LNCaP clone FGC (cell line): ENCODE measurements around the gene DOCK8.
"Not testable (repeated sequence)": the region's sequence is repeated elsewhere in the genome, so short reads cannot be mapped to it uniquely, and the experiment has no call there.

Experiments used
- DNase-seq: peaks from one replicate; pipeline ENCODE4 v3.0.0-alpha.2; 2011; ENCODE audit warnings: low read depth
- H3K4me3 ChIP-seq: 2 replicates; pipeline ENCODE4 v1.5.1; 2011; ENCODE audit warnings: mild to moderate bottlenecking, low read depth, low read length, control low read depth
- TF ChIP-seq, protein P1 (sequence below): IDR thresholded peaks from 2 replicates; pipeline ENCODE4 v1.5.1; 2012; ENCODE audit warnings: mild to moderate bottlenecking; ENCODE audit not compliant: control insufficient read depth, insufficient read depth; ENCODE audit errors: extremely low read depth

DOCK8 gene

DNA sequence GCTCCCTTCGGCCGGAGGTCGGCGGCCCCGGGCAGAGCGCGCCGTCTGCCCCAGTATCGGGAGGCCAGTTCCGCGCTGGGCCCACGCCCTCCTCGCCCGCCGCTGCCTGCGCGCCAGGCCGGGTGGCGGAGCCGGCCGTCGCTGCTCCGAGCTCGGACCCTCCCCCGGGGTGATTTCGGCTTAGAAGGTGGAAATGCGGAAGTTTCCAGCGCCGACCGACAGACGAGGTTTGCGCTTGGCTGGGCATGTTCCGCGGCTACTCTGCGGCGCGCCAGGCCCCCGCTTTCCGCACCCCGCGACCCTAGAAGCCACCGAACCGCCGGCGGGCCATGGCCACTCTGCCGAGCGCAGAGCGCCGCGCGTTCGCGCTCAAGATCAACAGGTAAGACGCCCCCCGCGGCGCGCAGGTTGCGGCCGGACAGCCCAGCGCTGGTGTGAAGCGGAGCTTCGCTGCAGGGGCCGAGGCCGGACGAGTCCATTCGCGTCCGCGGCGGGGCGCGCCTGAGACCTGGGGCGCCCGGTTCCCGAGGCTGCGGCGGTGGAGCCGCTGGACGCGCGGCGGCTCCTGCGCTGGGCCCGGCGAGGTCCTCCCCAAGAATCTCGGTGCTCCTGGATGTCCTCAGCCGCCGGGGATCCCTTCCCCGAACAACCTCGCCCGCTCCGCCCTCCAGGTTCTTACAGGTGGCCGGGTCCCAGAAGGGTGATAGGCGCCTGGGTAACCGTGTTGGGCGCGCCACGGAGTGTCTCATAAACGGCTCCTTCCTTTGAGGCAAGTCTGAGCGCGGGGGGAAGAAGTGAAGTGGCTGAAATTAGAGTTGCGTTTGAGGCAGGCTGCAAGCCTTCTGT lies at the start of gene DOCK8:
DOCK8 (plus strand) TSS at position 218 of the 846 bp plus-strand sequence; CDS start at position 330, 112 bp downstream.
- TF ChIP-seq, protein P1, sequence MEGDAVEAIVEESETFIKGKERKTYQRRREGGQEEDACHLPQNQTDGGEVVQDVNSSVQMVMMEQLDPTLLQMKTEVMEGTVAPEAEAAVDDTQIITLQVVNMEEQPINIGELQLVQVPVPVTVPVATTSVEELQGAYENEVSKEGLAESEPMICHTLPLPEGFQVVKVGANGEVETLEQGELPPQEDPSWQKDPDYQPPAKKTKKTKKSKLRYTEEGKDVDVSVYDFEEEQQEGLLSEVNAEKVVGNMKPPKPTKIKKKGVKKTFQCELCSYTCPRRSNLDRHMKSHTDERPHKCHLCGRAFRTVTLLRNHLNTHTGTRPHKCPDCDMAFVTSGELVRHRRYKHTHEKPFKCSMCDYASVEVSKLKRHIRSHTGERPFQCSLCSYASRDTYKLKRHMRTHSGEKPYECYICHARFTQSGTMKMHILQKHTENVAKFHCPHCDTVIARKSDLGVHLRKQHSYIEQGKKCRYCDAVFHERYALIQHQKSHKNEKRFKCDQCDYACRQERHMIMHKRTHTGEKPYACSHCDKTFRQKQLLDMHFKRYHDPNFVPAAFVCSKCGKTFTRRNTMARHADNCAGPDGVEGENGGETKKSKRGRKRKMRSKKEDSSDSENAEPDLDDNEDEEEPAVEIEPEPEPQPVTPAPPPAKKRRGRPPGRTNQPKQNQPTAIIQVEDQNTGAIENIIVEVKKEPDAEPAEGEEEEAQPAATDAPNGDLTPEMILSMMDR = no peak
- H3K4me3 ChIP-seq = 0 out of 2 replicates have a peak within 1 kb of the TSS, but pooled peaks have one; percentile 13
- no peak for DNase-seq

DNA sequence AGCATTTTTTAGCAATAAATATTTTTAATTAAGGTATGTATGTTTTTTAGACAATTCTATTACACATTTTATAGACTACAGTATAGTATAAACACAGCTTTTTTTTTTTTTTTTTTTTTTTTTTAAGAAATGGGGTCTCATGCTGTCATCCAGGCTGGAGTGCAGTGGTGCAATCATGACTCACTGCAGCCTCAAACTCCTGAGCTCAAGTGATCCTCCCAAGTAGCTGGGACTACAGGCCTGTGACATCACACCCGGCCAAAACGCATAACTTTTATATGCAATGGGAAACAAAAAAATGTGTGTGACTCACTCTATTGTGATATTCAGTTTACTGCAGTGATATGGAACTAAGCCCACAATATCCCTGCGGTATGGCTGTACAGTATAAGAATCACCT lies 44.9 kb upstream of the DOCK8 start:
- H3K4me3 ChIP-seq, DNase-seq: not testable (repeated sequence)

DNA sequence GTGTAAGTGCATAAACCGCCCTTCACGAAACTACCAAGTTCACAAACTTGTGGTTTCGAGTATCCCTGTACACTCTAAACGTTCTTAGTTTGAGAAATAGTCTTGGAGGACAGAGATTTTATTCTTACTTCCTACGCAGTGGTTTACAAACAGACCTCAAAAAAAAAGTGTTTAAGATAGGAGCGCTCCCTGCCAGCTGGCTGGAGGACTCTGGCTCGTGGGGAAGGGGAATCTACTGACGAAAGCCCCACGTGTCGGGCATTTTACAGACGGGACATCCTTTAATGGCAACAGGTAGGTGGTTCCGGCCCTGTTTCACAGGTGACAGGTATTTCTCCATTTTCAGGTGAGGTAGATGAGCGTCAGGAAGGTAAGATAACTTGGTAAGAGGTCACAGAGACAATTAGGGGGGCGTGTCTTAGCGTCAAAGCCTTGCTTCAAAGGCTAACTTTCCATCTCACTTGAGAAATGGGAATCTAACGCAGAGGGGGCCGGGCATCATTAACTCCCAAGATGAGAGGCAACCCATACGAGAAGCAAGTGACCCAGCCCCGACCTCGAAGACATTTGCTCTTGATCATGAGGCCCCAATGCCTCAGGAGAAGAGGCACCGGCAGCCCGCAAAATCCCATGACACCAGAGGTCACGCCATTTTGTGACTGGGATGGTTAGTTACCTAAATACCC lies 36.4 kb upstream of the DOCK8 start:
- not testable (repeated sequence) for DNase-seq
- peak overlapping the region; percentile 50 for H3K4me3 ChIP-seq

DNA sequence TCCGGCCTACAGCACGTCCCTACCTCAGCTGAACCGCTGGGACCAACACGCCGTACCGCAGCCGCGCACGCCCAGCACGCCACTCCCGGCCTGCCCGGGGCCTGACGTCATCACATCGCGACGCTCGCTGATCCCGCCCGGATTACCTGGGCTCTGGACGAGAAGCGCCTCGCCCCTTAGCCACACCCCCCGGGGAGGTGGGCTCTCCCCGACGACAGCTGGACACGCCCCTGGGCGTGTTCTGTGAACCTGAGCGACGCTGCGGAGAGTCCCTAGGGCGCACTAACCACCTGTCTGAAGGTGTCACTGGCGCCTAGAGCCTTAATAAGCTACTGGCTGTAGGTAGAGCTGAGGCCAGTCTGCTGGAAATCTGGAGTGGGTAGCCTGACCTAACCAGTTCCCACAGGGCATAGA lies 35.7 kb upstream of the DOCK8 start, which contains the start of gene ZNG1A:
ZNG1A (minus strand) TSS at position 87 of the 414 bp plus-strand sequence. CDS start 87 bp downstream, outside the sequence.
- DNase-seq = peak; percentile 75
- peak within 1 kb of the TSS; percentile 50 for H3K4me3 ChIP-seq

DNA sequence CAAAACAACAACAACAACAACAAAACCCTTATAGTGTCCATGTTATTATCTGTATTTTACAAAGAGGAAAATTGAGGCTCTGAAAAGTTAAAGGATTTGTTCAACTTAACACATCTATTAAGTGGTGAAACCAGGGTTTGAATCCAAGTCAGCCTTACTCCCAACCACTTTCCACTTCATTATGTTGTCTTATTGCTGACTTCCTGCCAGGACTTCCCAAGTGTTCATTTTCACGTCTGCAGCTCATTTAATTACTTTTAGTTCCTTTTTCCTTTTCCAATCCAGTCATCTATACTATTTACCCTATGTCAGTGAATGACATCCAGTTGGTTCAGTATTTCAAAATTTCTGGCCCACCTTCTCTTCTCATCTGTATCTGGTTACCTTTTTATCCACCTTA lies 15.1 kb upstream of the DOCK8 start:
- not testable (repeated sequence) for DNase-seq

DNA sequence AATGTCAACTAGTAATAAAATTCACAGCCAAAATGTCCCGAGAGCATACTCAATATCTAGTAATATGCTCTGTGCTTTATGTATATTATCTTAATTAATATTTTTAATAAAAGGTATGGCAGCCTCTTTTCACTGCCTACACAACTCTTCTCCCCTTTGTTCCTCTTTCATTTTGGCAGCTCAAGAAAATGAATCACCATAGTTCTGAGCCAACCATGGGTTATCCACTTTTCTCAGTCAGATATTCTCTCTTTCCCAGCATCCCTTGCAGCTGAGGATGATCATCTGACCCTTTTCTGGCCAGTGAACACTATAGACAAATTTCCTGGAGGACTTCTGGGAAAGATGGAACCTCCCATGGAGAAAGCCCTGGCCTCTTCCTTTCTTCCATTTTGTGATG lies 8.2 kb upstream of the DOCK8 start:
- DNase-seq = no peak
- H3K4me3 ChIP-seq = no peak overlapping the region
- TF ChIP-seq, protein P1 = no peak

More for the DNA sequence above, 15.1 kb upstream of the DOCK8 start:
- H3K4me3 ChIP-seq = not testable (repeated sequence)

DNA sequence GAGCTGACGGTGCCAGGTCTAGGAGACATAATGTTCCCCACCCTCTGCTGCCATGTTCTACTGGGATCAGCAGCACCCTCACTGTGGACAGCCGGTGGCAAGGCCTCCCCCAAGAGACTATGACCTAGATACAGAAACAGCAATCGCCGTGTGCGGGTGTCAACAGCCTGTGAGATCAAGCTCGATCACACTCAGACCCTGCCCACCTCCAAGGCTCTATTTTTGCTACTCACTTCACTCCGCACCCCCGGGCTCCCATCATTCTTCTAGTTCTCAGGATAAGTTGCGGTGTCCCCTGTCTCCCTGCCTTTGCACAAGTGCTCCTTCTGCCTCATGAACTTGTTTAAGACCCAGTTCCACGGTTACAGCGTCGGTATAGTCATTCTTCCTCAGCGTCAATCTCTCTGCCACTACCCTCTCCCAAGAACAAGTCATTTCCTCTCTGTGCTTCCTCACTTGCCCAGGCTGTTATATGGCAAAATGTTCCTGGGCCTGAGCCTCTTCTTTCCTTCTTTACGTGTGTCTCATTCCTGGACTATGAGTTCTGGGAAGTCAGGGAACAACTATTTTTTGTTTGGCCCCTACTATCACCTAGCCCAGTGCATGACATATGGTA lies 5.4 kb upstream of the DOCK8 start:
- DNase-seq = no peak
- TF ChIP-seq, protein P1 = no peak
- H3K4me3 ChIP-seq = no peak overlapping the region

DNA sequence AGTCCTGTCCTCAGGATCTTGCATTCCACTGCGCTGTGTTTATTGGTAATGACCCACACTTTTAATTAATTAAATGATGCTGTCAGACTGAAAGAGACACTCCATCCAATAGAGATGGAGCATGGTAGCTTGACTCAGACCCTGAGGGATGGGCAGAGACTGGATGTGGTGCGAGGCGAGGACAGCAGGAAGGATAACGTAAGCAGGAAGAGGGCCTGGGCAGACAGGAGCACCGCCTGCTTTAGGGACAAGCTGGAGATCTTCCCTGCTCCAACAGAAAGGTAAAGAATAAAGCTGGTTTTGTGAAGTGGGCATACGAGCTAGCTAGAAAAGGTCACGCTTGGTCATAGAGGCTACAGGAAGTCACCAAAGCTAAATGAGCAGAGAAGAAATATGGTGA lies 3.6 kb upstream of the DOCK8 start:
- TF ChIP-seq, protein P1 = no peak
- no peak overlapping the region for H3K4me3 ChIP-seq
- no peak for DNase-seq
